H9 (cell line): Measurements from ENCODE around the gene PARVB. TPM values are rescaled to one million over a fixed set of nuclear protein-coding genes. Genes with fewer than 3 reads are reported as not detected.

Experiments used
- DNase-seq: peaks from one replicate; pipeline ENCODE4 v3.0.0-alpha.2; 2017
- H2AFZ ChIP-seq: one replicate; pipeline ENCODE4 v1.6.1; 2013; ENCODE audit warnings: mild to moderate bottlenecking, low read length, control low read depth, moderate library complexity
- H2AK5ac ChIP-seq: 2 replicates; pipeline ENCODE4 v1.6.1; 2013; ENCODE audit warnings: low read length, control low read depth, mixed read lengths; ENCODE audit not compliant: insufficient read length
- H2BK120ac ChIP-seq: one replicate; pipeline ENCODE4 v1.6.1; 2013; ENCODE audit warnings: low read depth, mild to moderate bottlenecking, low read length, control low read depth, inconsistent platforms; ENCODE audit not compliant: poor library complexity, severe bottlenecking
- H2BK12ac ChIP-seq: 2 replicates; pipeline ENCODE4 v1.6.1; 2013; ENCODE audit warnings: low read length, control low read depth, mixed read lengths, low read depth; ENCODE audit not compliant: insufficient read length
- H2BK15ac ChIP-seq: 2 replicates; pipeline ENCODE4 v1.6.1; 2013; ENCODE audit warnings: low read depth, low read length, control low read depth
- H2BK20ac ChIP-seq: one replicate; pipeline ENCODE4 v1.6.1; 2013; ENCODE audit warnings: low read depth, mild to moderate bottlenecking, low read length, control low read depth, inconsistent platforms; ENCODE audit not compliant: poor library complexity, severe bottlenecking
- H2BK5ac ChIP-seq: 2 replicates; pipeline ENCODE4 v1.6.1; 2013; ENCODE audit warnings: low read length, control low read depth, mixed read lengths; ENCODE audit not compliant: insufficient read length
- H3K14ac ChIP-seq: 2 replicates; pipeline ENCODE4 v1.6.1; 2013; ENCODE audit warnings: low read length, control low read depth; ENCODE audit not compliant: insufficient read depth
- H3K18ac ChIP-seq: 2 replicates; pipeline ENCODE4 v1.6.1; 2013; ENCODE audit warnings: low read depth, mild to moderate bottlenecking, mixed read lengths, low read length, control low read depth; ENCODE audit not compliant: insufficient read length
- H3K23ac ChIP-seq: 2 replicates; pipeline ENCODE4 v1.6.1; 2013; ENCODE audit warnings: low read length, control low read depth, mixed read lengths, low read depth; ENCODE audit not compliant: insufficient read length
- H3K23me2 ChIP-seq: 2 replicates; pipeline ENCODE4 v1.6.1; 2013; ENCODE audit warnings: low read depth, mild to moderate bottlenecking, mixed read lengths, low read length, control low read depth; ENCODE audit not compliant: insufficient read length, poor library complexity, severe bottlenecking
- H3K27ac ChIP-seq: 2 replicates; pipeline ENCODE4 v1.5.1; 2013; ENCODE audit warnings: low read length, control low read depth, mixed read lengths, low read depth; ENCODE audit not compliant: insufficient read length
- H3K27me3 ChIP-seq: 2 replicates; pipeline ENCODE4 v1.6.1; 2013; ENCODE audit warnings: low read length, control low read depth, inconsistent platforms; ENCODE audit not compliant: insufficient read depth
- H3K4ac ChIP-seq: 2 replicates; pipeline ENCODE4 v1.6.1; 2013; ENCODE audit warnings: low read depth, mild to moderate bottlenecking, control low read depth, inconsistent platforms, low read length, moderate library complexity
- H3K4me1 ChIP-seq: 2 replicates; pipeline ENCODE4 v1.6.1; 2013; ENCODE audit warnings: low read length, control low read depth, inconsistent platforms; ENCODE audit not compliant: insufficient read depth
- H3K4me2 ChIP-seq: 2 replicates; pipeline ENCODE4 v1.6.1; 2013; ENCODE audit warnings: low read length, control low read depth, mixed read lengths; ENCODE audit not compliant: insufficient read length, insufficient read depth
- H3K56ac ChIP-seq: 2 replicates; pipeline ENCODE4 v1.6.1; 2013; ENCODE audit warnings: low read depth, mild to moderate bottlenecking, mixed read lengths, low read length, control low read depth; ENCODE audit not compliant: insufficient read length
- H3K79me1 ChIP-seq: 2 replicates; pipeline ENCODE4 v1.6.1; 2013; ENCODE audit warnings: low read depth, mild to moderate bottlenecking, moderate library complexity, low read length, control low read depth, inconsistent platforms; ENCODE audit not compliant: insufficient read depth, poor library complexity, severe bottlenecking
- H3K79me2 ChIP-seq: 2 replicates; pipeline ENCODE4 v1.6.1; 2013; ENCODE audit warnings: low read length, control low read depth, inconsistent platforms; ENCODE audit not compliant: insufficient read depth
- H3K9ac ChIP-seq: 2 replicates; pipeline ENCODE4 v1.6.1; 2013; ENCODE audit warnings: low read length, control low read depth, mixed read lengths; ENCODE audit not compliant: insufficient read length; ENCODE audit errors: extremely low read depth
- H3K9me3 ChIP-seq: one replicate; pipeline ENCODE4 v1.6.1; 2013; ENCODE audit warnings: low read depth, low read length, inconsistent platforms; ENCODE audit not compliant: control insufficient read depth
- H3T11ph ChIP-seq: one replicate; pipeline ENCODE4 v1.6.1; 2013; ENCODE audit warnings: mild to moderate bottlenecking, low read length, control low read depth, inconsistent platforms
- H4K20me1 ChIP-seq: one replicate; pipeline ENCODE4 v1.6.1; 2013; ENCODE audit not compliant: control insufficient read depth, insufficient read length, insufficient read depth
- H4K5ac ChIP-seq: 2 replicates; pipeline ENCODE4 v1.6.1; 2013; ENCODE audit warnings: low read depth, mild to moderate bottlenecking, mixed read lengths, low read length, control low read depth; ENCODE audit not compliant: insufficient read length
- H4K8ac ChIP-seq: replicated peaks from 2 replicates; pipeline ENCODE4 v1.6.1; 2013; ENCODE audit warnings: low read length, control low read depth, mixed read lengths, low read depth; ENCODE audit not compliant: insufficient read length
- H4K91ac ChIP-seq: 2 replicates; pipeline ENCODE4 v1.6.1; 2013; ENCODE audit warnings: low read depth, mild to moderate bottlenecking, moderate library complexity, mixed read lengths, low read length, control low read depth; ENCODE audit not compliant: insufficient read length
- H3K27ac Mint-ChIP-seq, 3 experiments: 2 replicates in 2 of 3; 3 replicates in 1 of 3; pipeline ENCODE4 v1.8.0; 2020 to 2021; ENCODE audit warnings: mixed read lengths in 3 of 3, mild to moderate bottlenecking in 1 of 3, moderate library complexity in 1 of 3
- H3K27me3 Mint-ChIP-seq: 2 replicates; pipeline ENCODE4 v1.8.0; 2021; ENCODE audit warnings: low read depth, mild to moderate bottlenecking, moderate library complexity, mixed read lengths
- H3K36me3 Mint-ChIP-seq, 3 experiments: 2 replicates in 2 of 3; 3 replicates in 1 of 3; pipeline ENCODE4 v1.8.0; 2020 to 2021; ENCODE audit warnings: low read depth in 3 of 3, mixed read lengths in 3 of 3; ENCODE audit not compliant: insufficient read depth in 1 of 3
- H3K4me1 Mint-ChIP-seq, 2 experiments: 2 replicates each; pipeline ENCODE4 v1.8.0; 2020; ENCODE audit warnings: mixed read lengths in 2 of 2
- H3K4me3 Mint-ChIP-seq, 2 experiments: 2 replicates in 1 of 2; 3 replicates in 1 of 2; pipeline ENCODE4 v1.8.0; 2020 to 2021; ENCODE audit warnings: mild to moderate bottlenecking in 2 of 2, mixed read lengths in 2 of 2, moderate library complexity in 1 of 2
- H3K9me3 Mint-ChIP-seq, 2 experiments: 2 replicates in 1 of 2; 3 replicates in 1 of 2; pipeline ENCODE4 v1.8.0; 2020; ENCODE audit warnings: mild to moderate bottlenecking in 2 of 2, mixed read lengths in 2 of 2, moderate library complexity in 1 of 2
- CTCF ChIP-seq: fragments of 200-600 bp; sonication (generic); conservative IDR thresholded peaks from 3 replicates; pipeline ENCODE4 v1.8.0; 2021; ENCODE audit warnings: antibody characterized with exemption, mild to moderate bottlenecking
- WGBS: extraction: QIAGEN DNeasy Blood & Tissue Kit; methylation state at CpG from one replicate; pipeline ENCODE4 v1.1.7; 2013; ENCODE audit warnings: missing lambda C conversion rate, low lambda C conversion rate, mixed read lengths; ENCODE audit not compliant: insufficient read length; ENCODE audit errors: extremely low coverage; 5-methylcytosine and 5-hydroxymethylcytosine counted together
- total RNA-seq: library from RNA; stranded (reverse); gene quantifications from 2 replicates; pipeline ENCODE4 v1.2.1, GENCODE V29; 2021

PARVB gene
- total RNA-seq, 1 experiment from 2014 or later, result 15.6 TPM

GRCh38 chr22:44196241-44196640, 172.1 kb downstream of the PARVB start:
- H3K4me1 ChIP-seq, result no peaks in the 10 kb centered on the region
- no peak overlapping the region for H3K23ac ChIP-seq
- peaks cover 5% of the 10 kb centered on the region for H4K20me1 ChIP-seq
- no peak overlapping the region for H3T11ph ChIP-seq
- H3K79me2 ChIP-seq, result no peaks in the 10 kb centered on the region
- H3K4ac ChIP-seq, result no peak overlapping the region
- no peaks in the 10 kb centered on the region for H3K36me3 Mint-ChIP-seq
- no peaks in the 10 kb centered on the region for H3K23me2 ChIP-seq
- H3K9ac ChIP-seq, result no peak overlapping the region
- H3K9me3 ChIP-seq, result no peaks in the 10 kb centered on the region
- H4K5ac ChIP-seq, result no peak overlapping the region
- H3K27me3 Mint-ChIP-seq, result peaks cover 10% of the 10 kb centered on the region
- no peak overlapping the region; the same call in 1 of the 2 replicates for H3K14ac ChIP-seq
- no peak overlapping the region for H2AFZ ChIP-seq
- no peaks in the 10 kb centered on the region for H3K79me1 ChIP-seq
- H2BK20ac ChIP-seq, result no peak overlapping the region
- peaks cover 7 to 27% of the 10 kb centered on the region in 2 experiments for H3K4me1 Mint-ChIP-seq
- TF ChIP-seq CTCF, result no peak
- H4K91ac ChIP-seq, result no peak overlapping the region
- H3K4me2 ChIP-seq, result no peak overlapping the region
- no peaks in the 10 kb centered on the region for H3K9me3 Mint-ChIP-seq
- no peak overlapping the region for H2AK5ac ChIP-seq
- no peak overlapping the region for H3K18ac ChIP-seq
- no peak overlapping the region for H3K56ac ChIP-seq
- H2BK12ac ChIP-seq, result no peak overlapping the region
- H3K4me3 Mint-ChIP-seq, result no peak overlapping the region
- H2BK15ac ChIP-seq, result no peak overlapping the region
- no peak overlapping the region for H2BK5ac ChIP-seq
- H3K27me3 ChIP-seq, result no peaks in the 10 kb centered on the region
- no peak overlapping the region for H3K27ac Mint-ChIP-seq
- WGBS, result no CpG with 5 or more reads among the region's 9 CpGs
- no peak for DNase-seq
- no peak overlapping the region for H4K8ac ChIP-seq
- H3K27ac ChIP-seq, result no peak overlapping the region
- H2BK120ac ChIP-seq, result no peak overlapping the region
